K562 (cell line): ENCODE data around the gene TMEM204.

Source experiments
- CTCF ChIP-seq, 3 experiments: IDR thresholded peaks in 2 of 3; conservative IDR thresholded peaks in 1 of 3; 2 replicates each; pipeline ENCODE4 v1.5.1; 2011 to 2012; ENCODE audit warnings: low read length in 3 of 3, mild to moderate bottlenecking in 3 of 3, control low read depth in 2 of 3, improper control_type of control experiment in 1 of 3, inconsistent platforms in 1 of 3, low read depth in 1 of 3, mixed read lengths in 1 of 3, moderate library complexity in 1 of 3; ENCODE audit not compliant: insufficient read depth in 2 of 3
- DNMT1 ChIP-seq: fragments of 450-650 bp; IDR thresholded peaks from 2 replicates; pipeline ENCODE4 v1.6.1; 2016; ENCODE audit warnings: antibody characterized with exemption, mild to moderate bottlenecking
- EZH2 ChIP-seq: IDR thresholded peaks from 2 replicates; pipeline ENCODE4 v1.6.1; 2012; ENCODE audit warnings: low read depth, mild to moderate bottlenecking, inconsistent platforms, low read length, borderline replicate concordance
- NFRKB ChIP-seq: fragments of 450-650 bp; IDR thresholded peaks from 2 replicates; pipeline ENCODE4 v1.6.1; 2016; ENCODE audit warnings: low read depth
- SIN3A ChIP-seq, 2 experiments: fragments of 150-350 bp in 1 of 2; IDR thresholded peaks; 2 replicates each; pipeline ENCODE4 v1.6.1; 2011 to 2016; ENCODE audit warnings: borderline replicate concordance in 2 of 2, low read depth in 2 of 2, low read length in 2 of 2, mild to moderate bottlenecking in 2 of 2, moderate library complexity in 2 of 2; ENCODE audit not compliant: control insufficient read depth in 1 of 2
- SMARCA5 ChIP-seq: fragments of 450-650 bp; IDR thresholded peaks from 2 replicates; pipeline ENCODE4 v1.6.1; 2016
- TEAD4 ChIP-seq, 2 experiments: sonication (generic) in 1 of 2; formaldehyde crosslinking in 1 of 2; IDR thresholded peaks; 2 replicates each; pipeline versions ENCODE4 v1.6.1 to v1.8.0; 2012 to 2022; ENCODE audit warnings: borderline replicate concordance in 1 of 2, inconsistent platforms in 1 of 2, low read length in 1 of 2, mild to moderate bottlenecking in 1 of 2, missing genetic modification reagents in 1 of 2
- TFAM ChIP-seq: fragments of 250-450 bp; sonication (Bioruptor Pico); conservative IDR thresholded peaks from 2 replicates; pipeline ENCODE4 v1.5.0; 2021; ENCODE audit warnings: mild to moderate bottlenecking, moderate library complexity
- U2AF1 ChIP-seq: fragments of 200-400 bp; formaldehyde crosslinking; optimal IDR thresholded peaks from 2 replicates; pipeline ENCODE3; 2017; ENCODE audit warnings: mild to moderate bottlenecking, low read depth, low read length, moderate library complexity
- USF2 ChIP-seq: sonication (generic); formaldehyde crosslinking; IDR thresholded peaks from 2 replicates; pipeline ENCODE4 v1.5.0; 2020; ENCODE audit warnings: missing genetic modification reagents
- ZBTB33 ChIP-seq: sonication (generic); formaldehyde crosslinking; IDR thresholded peaks from 2 replicates; pipeline ENCODE4 v1.8.1; 2023; ENCODE audit warnings: mild to moderate bottlenecking, missing genetic modification reagents
- ZBTB40 ChIP-seq, 2 experiments: fragments of 450-650 bp in 1 of 2; sonication (generic) in 1 of 2; formaldehyde crosslinking in 1 of 2; IDR thresholded peaks; 2 replicates each; pipeline versions ENCODE4 v1.7.1 to v1.9.0; 2016 to 2022; ENCODE audit warnings: inconsistent platforms in 1 of 2, mild to moderate bottlenecking in 1 of 2, missing genetic modification reagents in 1 of 2

GRCh38 chr16:1502092-1503004, 31.1 kb upstream of the TMEM204 start:
- TF ChIP-seq ZBTB33 (CRISPR knock-in tag), result no peak
- TF ChIP-seq SIN3A (IDR thresholded peaks at IDR 0.05; ENCODE audit: borderline replicate concordance in 2 of 2, control insufficient read depth in 1 of 2, low read depth in 2 of 2, low read length in 2 of 2), result no peak
- TF ChIP-seq ZBTB40 (IDR thresholded peaks at IDR 0.05), result no peak
- TF ChIP-seq ZBTB40 (CRISPR knock-in tag; IDR thresholded peaks at IDR 0.05), result no peak
- TF ChIP-seq CTCF (IDR thresholded peaks at IDR 0.05 in 2 of 3, conservative IDR thresholded peaks at IDR 0.05 in 1 of 3; ENCODE audit: insufficient read depth in 2 of 3, low read depth in 1 of 3, low read length in 3 of 3), result no peak
- TF ChIP-seq U2AF1, result no peak
- TF ChIP-seq NFRKB, result no peak
- no peak for TF ChIP-seq USF2 (CRISPR knock-in tag)
- no peak for TF ChIP-seq TFAM (CRISPR knock-in tag)
- TF ChIP-seq SMARCA5, result no peak
- TF ChIP-seq EZH2, result no peak
- TF ChIP-seq TEAD4 (IDR thresholded peaks at IDR 0.05; ENCODE audit: low read length), result no peak
- no peak for TF ChIP-seq TEAD4 (CRISPR knock-in tag; IDR thresholded peaks at IDR 0.05; ENCODE audit: borderline replicate concordance)
- no peak for TF ChIP-seq DNMT1
